ENCODE data around the gene NR1H3. TPM values are rescaled to one million over a fixed set of nuclear protein-coding genes. Genes with fewer than 3 reads are reported as not detected.

The NR1H3 gene
- total RNA-seq, 1 experiment from 2014 or later: 25.4 TPM

- Histone ChIP-seq H3K27me3 (ENCODE audit: control insufficient read depth, insufficient read depth, low read length) (no peaks in the 10 kb centered on the region), H3K4me3 (ENCODE audit: insufficient read depth, low read depth, low read length) (no peak overlapping the region), H3K36me3 (replicated peaks; ENCODE audit: control insufficient read depth, insufficient read depth, low read length) (no peaks in the 10 kb centered on the region; the same call in 1 of the 2 replicates)
- DNase-seq: no peak
Measured at GRCh38 chr11:47253660-47254059, 4.1 kb upstream of the NR1H3 start.

- no peak for DNase-seq
- Histone ChIP-seq H3K27me3 (ENCODE audit: control insufficient read depth, insufficient read depth, low read length) (no peaks in the 10 kb centered on the region), H3K36me3 (replicated peaks; ENCODE audit: control insufficient read depth, insufficient read depth, low read length) (no peaks in the 10 kb centered on the region; the same call in 1 of the 2 replicates), H3K4me3 (ENCODE audit: insufficient read depth, low read depth, low read length) (no peak overlapping the region)
Measured at GRCh38 chr11:47254386-47254785, 3.4 kb upstream of the NR1H3 start.

- no peaks in the 10 kb centered on the region for H3K27me3 ChIP-seq (ENCODE audit: control insufficient read depth, insufficient read depth, low read length)
- H3K36me3 ChIP-seq (replicated peaks; ENCODE audit: control insufficient read depth, insufficient read depth, low read length): no peaks in the 10 kb centered on the region; the same call in 1 of the 2 replicates
- DNase-seq: no peak
- no peak overlapping the region for H3K4me3 ChIP-seq (ENCODE audit: insufficient read depth, low read depth, low read length)
Measured at GRCh38 chr11:47256374-47256773, 1.4 kb upstream of the NR1H3 start.

GRCh38 chr11:47257177-47257516 lies 649 bp upstream of the NR1H3 start:
- Histone ChIP-seq H3K27me3 (ENCODE audit: control insufficient read depth, insufficient read depth, low read length) (no peaks in the 10 kb centered on the region), H3K4me3 (ENCODE audit: insufficient read depth, low read depth, low read length) (peak overlapping the region; percentile 30), H3K36me3 (replicated peaks; ENCODE audit: control insufficient read depth, insufficient read depth, low read length) (no peaks in the 10 kb centered on the region; the same call in 1 of the 2 replicates)
- DNase-seq: no peak

GRCh38 chr11:47258317-47258902 lies 614 bp downstream of the NR1H3 start:
- no peak for DNase-seq
- Histone ChIP-seq H3K36me3 (replicated peaks; ENCODE audit: control insufficient read depth, insufficient read depth, low read length) (no peaks in the 10 kb centered on the region; the same call in 1 of the 2 replicates), H3K4me3 (ENCODE audit: insufficient read depth, low read depth, low read length) (no peak overlapping the region), H3K27me3 (ENCODE audit: control insufficient read depth, insufficient read depth, low read length) (no peaks in the 10 kb centered on the region)

- Histone ChIP-seq H3K36me3 (replicated peaks; ENCODE audit: control insufficient read depth, insufficient read depth, low read length) (no peaks in the 10 kb centered on the region), H3K27me3 (ENCODE audit: control insufficient read depth, insufficient read depth, low read length) (no peaks in the 10 kb centered on the region), H3K4me3 (ENCODE audit: insufficient read depth, low read depth, low read length) (no peak overlapping the region)
- DNase-seq: peak; percentile 89
Measured at GRCh38 chr11:47259232-47259977, 1.6 kb downstream of the NR1H3 start.

- H3K4me3 ChIP-seq (ENCODE audit: insufficient read depth, low read depth, low read length): no peak overlapping the region
- H3K36me3 ChIP-seq (replicated peaks; ENCODE audit: control insufficient read depth, insufficient read depth, low read length): no peaks in the 10 kb centered on the region
- no peak for DNase-seq
- no peaks in the 10 kb centered on the region for H3K27me3 ChIP-seq (ENCODE audit: control insufficient read depth, insufficient read depth, low read length)
Measured at GRCh38 chr11:47260366-47260765, 2.6 kb downstream of the NR1H3 start.

- no peak for DNase-seq
- no peaks in the 10 kb centered on the region; the same call in 1 of the 2 replicates for H3K36me3 ChIP-seq (replicated peaks; ENCODE audit: control insufficient read depth, insufficient read depth, low read length)
- H3K4me3 ChIP-seq (ENCODE audit: insufficient read depth, low read depth, low read length): no peak overlapping the region
- no peaks in the 10 kb centered on the region for H3K27me3 ChIP-seq (ENCODE audit: control insufficient read depth, insufficient read depth, low read length)
Measured at GRCh38 chr11:47261291-47261800, 3.5 kb downstream of the NR1H3 start.

- no peaks in the 10 kb centered on the region for H3K27me3 ChIP-seq (ENCODE audit: control insufficient read depth, insufficient read depth, low read length)
- no peak overlapping the region for H3K4me3 ChIP-seq (ENCODE audit: insufficient read depth, low read depth, low read length)
- H3K36me3 ChIP-seq (replicated peaks; ENCODE audit: control insufficient read depth, insufficient read depth, low read length): no peaks in the 10 kb centered on the region; the same call in 1 of the 2 replicates
- DNase-seq: no peak
Measured at GRCh38 chr11:47264119-47264518, 6.3 kb downstream of the NR1H3 start.

GRCh38 chr11:47264521-47264920 lies 6.7 kb downstream of the NR1H3 start:
- no peak overlapping the region for H3K4me3 ChIP-seq (ENCODE audit: insufficient read depth, low read depth, low read length)
- no peak for DNase-seq
- H3K27me3 ChIP-seq (ENCODE audit: control insufficient read depth, insufficient read depth, low read length): no peaks in the 10 kb centered on the region
- H3K36me3 ChIP-seq (replicated peaks; ENCODE audit: control insufficient read depth, insufficient read depth, low read length): no peaks in the 10 kb centered on the region; the same call in 1 of the 2 replicates

GRCh38 chr11:47267876-47268275 lies 10.1 kb downstream of the NR1H3 start:
- Histone ChIP-seq H3K36me3 (replicated peaks; ENCODE audit: control insufficient read depth, insufficient read depth, low read length) (no peaks in the 10 kb centered on the region; the same call in 1 of the 2 replicates), H3K27me3 (ENCODE audit: control insufficient read depth, insufficient read depth, low read length) (no peaks in the 10 kb centered on the region), H3K4me3 (ENCODE audit: insufficient read depth, low read depth, low read length) (no peak overlapping the region)
- DNase-seq: no peak

GRCh38 chr11:47268448-47269001 lies 10.7 kb downstream of the NR1H3 start:
- peak overlapping the region; percentile 82; the same call in 1 of the 2 replicates for H3K4me3 ChIP-seq (ENCODE audit: insufficient read depth, low read depth, low read length)
- DNase-seq: no peak
- H3K27me3 ChIP-seq (ENCODE audit: control insufficient read depth, insufficient read depth, low read length): no peaks in the 10 kb centered on the region
- H3K36me3 ChIP-seq (replicated peaks; ENCODE audit: control insufficient read depth, insufficient read depth, low read length): no peaks in the 10 kb centered on the region; the same call in 1 of the 2 replicates

- Histone ChIP-seq H3K36me3 (replicated peaks; ENCODE audit: control insufficient read depth, insufficient read depth, low read length) (no peaks in the 10 kb centered on the region; the same call in 1 of the 2 replicates), H3K27me3 (ENCODE audit: control insufficient read depth, insufficient read depth, low read length) (no peaks in the 10 kb centered on the region), H3K4me3 (ENCODE audit: insufficient read depth, low read depth, low read length) (peak overlapping the region; percentile 82)
- peak; percentile 98 for DNase-seq
Measured at GRCh38 chr11:47269002-47269828, 11.4 kb downstream of the NR1H3 start.

GRCh38 chr11:47269829-47270305 lies 12.1 kb downstream of the NR1H3 start, which contains the start of gene MADD:
TSS of gene MADD (plus strand) at chr11:47270133.
- H3K36me3 ChIP-seq (replicated peaks; ENCODE audit: control insufficient read depth, insufficient read depth, low read length): no peaks in the 10 kb centered on the region; the same call in none of the 2 replicates
- DNase-seq: peak; percentile 95
- H3K27me3 ChIP-seq (ENCODE audit: control insufficient read depth, insufficient read depth, low read length): no peaks in the 10 kb centered on the region
- H3K4me3 ChIP-seq (ENCODE audit: insufficient read depth, low read depth, low read length): peak within 1 kb of the TSS; percentile 82

Measured in H7 (cell line).